Measurements from ENCODE around the gene LAMA5. TPM values are rescaled to one million over a fixed set of nuclear protein-coding genes. Genes with fewer than 3 reads are reported as not detected.
A peak's percentile ranks its signal among the peaks of the same experiment; 100 is the strongest.

The LAMA5 gene
- total RNA-seq, 1 donor from 2014 or later, result 12.1 TPM

- Mint-ChIP-seq H3K4me3 (peak overlapping the region; percentile 93), H3K4me1 (peaks cover 13% of the 10 kb centered on the region), H3K9me3 (no peaks in the 10 kb centered on the region), H3K36me3 (peaks cover 9% of the 10 kb centered on the region), H3K27ac (no peak overlapping the region), H3K27me3 (ENCODE audit: insufficient read depth, low read depth) (peaks cover 2% of the 10 kb centered on the region)
- Histone ChIP-seq H4K20me1 (ENCODE audit: low read depth) (peaks cover 28% of the 10 kb centered on the region), H3K79me2 (ENCODE audit: low read depth) (peaks cover 32% of the 10 kb centered on the region), H3F3A (ENCODE audit: low read depth) (peaks cover 25% of the 10 kb centered on the region), H2AFZ (replicated peaks) (no peak overlapping the region), H3K9ac (peak overlapping the region; percentile 73), H3K36me3 (no peaks in the 10 kb centered on the region), H3K27me3 (no peaks in the 10 kb centered on the region), H3K4me3 (peak overlapping the region; percentile 77), H3K27ac (peak overlapping the region; percentile 51), H3K9me3 (ENCODE audit: low read depth) (no peaks in the 10 kb centered on the region), H3K4me1 (peaks cover 7% of the 10 kb centered on the region), H3K4me2 (peak overlapping the region; percentile 95)
- no peak for DNase-seq (ENCODE audit: low spot score)
- no peak for TF ChIP-seq CTCF (IDR thresholded peaks at IDR 0.05)
- TF ChIP-seq EZH2 (IDR thresholded peaks at IDR 0.05), result no peak
- no peak for TF ChIP-seq EZH2phosphoT487 (IDR thresholded peaks at IDR 0.05)
These were observed 64.1 kb downstream of the LAMA5 start for GRCh38 chr20:62303062-62303339.

- TF ChIP-seq EZH2 (IDR thresholded peaks at IDR 0.05) (no peak), CTCF (IDR thresholded peaks at IDR 0.05) (peak; percentile 90)
- Histone ChIP-seq H3K4me1 (peaks cover 7% of the 10 kb centered on the region), H3K4me3 (peak within 1 kb of the TSS; percentile 77), H3K27ac (peak within 1 kb of the TSS; percentile 77), H3K27me3 (no peaks in the 10 kb centered on the region), H4K20me1 (ENCODE audit: low read depth) (peaks cover 29% of the 10 kb centered on the region), H2AFZ (replicated peaks) (peak within 1 kb of the TSS; percentile 83), H3K79me2 (ENCODE audit: low read depth) (peaks cover 32% of the 10 kb centered on the region), H3K9me3 (ENCODE audit: low read depth) (no peaks in the 10 kb centered on the region), H3K4me2 (peak within 1 kb of the TSS; percentile 95), H3K9ac (peak within 1 kb of the TSS; percentile 73), H3K36me3 (no peaks in the 10 kb centered on the region), H3F3A (ENCODE audit: low read depth) (peaks cover 25% of the 10 kb centered on the region)
- peaks cover 13% of the 10 kb centered on the region for H3K4me1 Mint-ChIP-seq
- peak within 1 kb of the TSS; percentile 93 for H3K4me3 Mint-ChIP-seq
- no peaks in the 10 kb centered on the region for H3K9me3 Mint-ChIP-seq
- DNase-seq (ENCODE audit: low spot score), result peak; percentile 99
- peaks cover 2% of the 10 kb centered on the region for H3K27me3 Mint-ChIP-seq (ENCODE audit: insufficient read depth, low read depth)
- peak within 1 kb of the TSS; percentile 92 for H3K27ac Mint-ChIP-seq
- peaks cover 9% of the 10 kb centered on the region for H3K36me3 Mint-ChIP-seq
These were observed 64.6 kb downstream of the LAMA5 start, which contains the start of gene ADRM1 for GRCh38 chr20:62302341-62303061. Gene ADRM1 (plus strand): TSS chr20:62302997. CDS start chr20:62303569, 572 bp downstream.

- no peaks in the 10 kb centered on the region for H3K9me3 ChIP-seq (ENCODE audit: low read depth)
- peaks cover 13% of the 10 kb centered on the region for H3K4me1 Mint-ChIP-seq
- peaks cover 32% of the 10 kb centered on the region for H3K79me2 ChIP-seq (ENCODE audit: low read depth)
- TF ChIP-seq CTCF (IDR thresholded peaks at IDR 0.05) (peak; percentile 75), EZH2phosphoT487 (IDR thresholded peaks at IDR 0.05) (no peak)
- H4K20me1 ChIP-seq (ENCODE audit: low read depth), result peaks cover 31% of the 10 kb centered on the region
- H3K36me3 Mint-ChIP-seq, result peaks cover 9% of the 10 kb centered on the region
- no peaks in the 10 kb centered on the region for H3K27me3 ChIP-seq
- peak overlapping the region; percentile 77 for H3K27ac ChIP-seq
- H3K9ac ChIP-seq, result no peak overlapping the region
- peaks cover 2% of the 10 kb centered on the region for H3K27me3 Mint-ChIP-seq (ENCODE audit: insufficient read depth, low read depth)
- peak overlapping the region; percentile 66 for H3K4me3 ChIP-seq
- peaks cover 25% of the 10 kb centered on the region for H3F3A ChIP-seq (ENCODE audit: low read depth)
- peak overlapping the region; percentile 83 for H2AFZ ChIP-seq (replicated peaks)
- H3K9me3 Mint-ChIP-seq, result no peaks in the 10 kb centered on the region
- H3K4me2 ChIP-seq, result peak overlapping the region; percentile 80
- peak; percentile 97 for DNase-seq (ENCODE audit: low spot score)
- no peaks in the 10 kb centered on the region for H3K36me3 ChIP-seq
- H3K4me3 Mint-ChIP-seq, result peak overlapping the region; percentile 88
- H3K27ac Mint-ChIP-seq, result peak overlapping the region; percentile 66
- peaks cover 7% of the 10 kb centered on the region for H3K4me1 ChIP-seq
These were observed 65.3 kb downstream of the LAMA5 start for GRCh38 chr20:62301773-62302340.

Measured in neural progenitor cell (in vitro differentiated cells).